GM12801 (cell line): ENCODE data around the gene SPG7.

Experiments used
- TF ChIP-seq, protein P1 (sequence below): IDR thresholded peaks from one replicate; pipeline ENCODE4 v1.5.1; 2011; ENCODE audit warnings: control low read depth; ENCODE audit not compliant: insufficient read length; ENCODE audit errors: extremely low read depth

Gene SPG7

DNA sequence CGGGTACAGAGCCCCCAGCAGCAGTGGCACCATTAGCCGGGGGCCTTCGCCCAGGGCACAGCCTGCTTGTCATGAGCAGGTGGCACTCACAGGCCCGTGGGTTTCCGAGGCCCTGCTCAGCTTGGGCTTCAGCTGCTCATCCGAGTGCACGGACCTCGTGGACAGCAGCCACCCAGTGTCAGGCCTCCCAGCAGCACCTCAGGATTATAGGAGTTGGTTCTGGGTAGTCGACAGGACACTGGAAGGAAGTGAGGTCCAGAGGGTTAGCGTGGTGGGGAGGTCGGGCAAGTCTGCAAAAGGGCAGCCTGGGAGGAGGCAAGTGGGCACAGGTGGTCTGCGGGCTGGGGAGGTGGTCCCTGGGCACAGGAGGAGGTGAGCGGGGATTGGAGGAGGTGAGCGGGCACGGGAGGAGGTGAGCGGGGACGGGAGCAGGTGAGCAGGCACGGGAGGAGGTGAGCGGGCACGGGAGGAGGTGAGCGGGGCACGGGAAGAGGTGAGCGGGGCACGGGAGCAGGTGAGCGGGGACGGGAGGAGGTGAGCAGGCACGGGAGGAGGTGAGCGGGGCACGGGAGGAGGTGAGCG is 62.2 kb downstream of the SPG7 start:
- TF ChIP-seq, protein P1, sequence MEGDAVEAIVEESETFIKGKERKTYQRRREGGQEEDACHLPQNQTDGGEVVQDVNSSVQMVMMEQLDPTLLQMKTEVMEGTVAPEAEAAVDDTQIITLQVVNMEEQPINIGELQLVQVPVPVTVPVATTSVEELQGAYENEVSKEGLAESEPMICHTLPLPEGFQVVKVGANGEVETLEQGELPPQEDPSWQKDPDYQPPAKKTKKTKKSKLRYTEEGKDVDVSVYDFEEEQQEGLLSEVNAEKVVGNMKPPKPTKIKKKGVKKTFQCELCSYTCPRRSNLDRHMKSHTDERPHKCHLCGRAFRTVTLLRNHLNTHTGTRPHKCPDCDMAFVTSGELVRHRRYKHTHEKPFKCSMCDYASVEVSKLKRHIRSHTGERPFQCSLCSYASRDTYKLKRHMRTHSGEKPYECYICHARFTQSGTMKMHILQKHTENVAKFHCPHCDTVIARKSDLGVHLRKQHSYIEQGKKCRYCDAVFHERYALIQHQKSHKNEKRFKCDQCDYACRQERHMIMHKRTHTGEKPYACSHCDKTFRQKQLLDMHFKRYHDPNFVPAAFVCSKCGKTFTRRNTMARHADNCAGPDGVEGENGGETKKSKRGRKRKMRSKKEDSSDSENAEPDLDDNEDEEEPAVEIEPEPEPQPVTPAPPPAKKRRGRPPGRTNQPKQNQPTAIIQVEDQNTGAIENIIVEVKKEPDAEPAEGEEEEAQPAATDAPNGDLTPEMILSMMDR = no peak

DNA sequence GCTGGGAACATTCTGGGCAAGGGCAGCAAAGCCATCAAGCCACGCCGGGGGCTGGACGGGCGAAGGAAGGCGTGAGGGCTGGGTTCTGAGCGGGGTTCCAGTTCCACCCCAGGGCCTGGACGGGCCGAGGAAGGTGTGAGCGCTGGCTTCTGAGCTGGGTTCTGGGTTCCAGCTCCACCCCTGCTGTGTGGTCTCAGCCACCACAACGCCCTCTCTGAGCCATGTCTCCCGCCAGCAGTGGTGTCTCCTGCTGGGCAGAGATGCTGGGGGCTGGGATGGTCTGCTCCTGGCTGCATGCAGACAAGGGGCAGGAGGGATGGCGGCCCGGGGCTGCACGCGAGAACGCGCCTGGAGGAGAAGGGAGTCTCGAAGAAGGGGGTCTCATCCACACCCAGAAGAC is 63.4 kb downstream of the SPG7 start:
- TF ChIP-seq, protein P1 = no peak

DNA sequence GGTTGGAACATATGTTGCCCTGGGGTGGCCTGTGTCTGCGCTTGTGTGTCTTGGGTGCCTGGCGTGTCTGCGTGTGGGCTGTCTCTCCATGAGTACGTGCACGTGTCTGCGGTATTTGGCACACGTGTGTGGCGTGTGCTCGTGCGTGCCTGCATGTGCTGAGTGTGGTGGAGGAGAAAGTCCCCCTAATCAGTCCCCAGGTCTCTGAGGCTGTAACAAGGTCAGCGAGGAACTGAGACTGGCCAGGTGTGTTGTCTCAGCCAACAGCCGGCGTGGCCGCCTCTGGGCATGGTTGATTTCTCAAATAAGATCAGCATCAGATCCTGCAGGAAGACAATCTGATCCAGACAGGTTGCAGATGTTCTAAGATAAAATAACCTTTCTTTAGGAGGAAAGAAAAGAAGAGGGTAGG is 63.9 kb downstream of the SPG7 start:
- TF ChIP-seq, protein P1 = no peak

DNA sequence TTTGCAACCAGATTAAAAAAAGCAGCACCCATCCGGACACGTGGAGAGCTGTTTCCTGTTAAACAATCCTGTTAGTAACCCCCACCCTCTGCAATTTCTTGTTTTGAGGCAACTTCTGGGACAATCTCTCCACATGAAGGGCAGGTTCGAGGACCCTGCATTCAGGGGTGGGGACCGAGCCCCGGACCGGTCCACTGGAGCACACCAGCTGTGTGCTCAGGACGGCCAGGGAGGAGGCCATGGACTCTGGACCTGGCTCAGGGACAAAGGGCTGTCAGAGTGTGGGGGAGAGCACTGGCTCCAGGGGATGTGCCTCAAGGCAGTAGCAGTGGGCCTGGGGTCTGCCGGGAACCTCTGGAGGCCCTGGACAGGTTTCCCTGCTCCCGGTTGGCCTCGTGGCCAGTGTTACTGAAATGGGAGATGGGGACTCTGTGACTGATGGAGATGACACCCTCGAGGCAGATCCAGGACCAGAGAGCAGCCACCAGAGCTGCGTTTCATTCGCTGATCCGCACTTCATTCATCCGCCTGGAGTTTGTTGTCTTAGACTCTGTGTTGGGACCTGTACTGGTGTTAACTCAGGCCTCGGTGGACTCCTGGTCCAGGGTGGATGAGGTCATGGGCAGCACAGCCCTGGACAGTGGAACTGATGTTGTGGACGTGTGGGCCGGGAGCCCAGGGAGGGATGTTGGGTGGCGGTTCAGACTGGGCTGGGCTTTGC is 64.4 kb downstream of the SPG7 start:
- TF ChIP-seq, protein P1 = no peak

DNA sequence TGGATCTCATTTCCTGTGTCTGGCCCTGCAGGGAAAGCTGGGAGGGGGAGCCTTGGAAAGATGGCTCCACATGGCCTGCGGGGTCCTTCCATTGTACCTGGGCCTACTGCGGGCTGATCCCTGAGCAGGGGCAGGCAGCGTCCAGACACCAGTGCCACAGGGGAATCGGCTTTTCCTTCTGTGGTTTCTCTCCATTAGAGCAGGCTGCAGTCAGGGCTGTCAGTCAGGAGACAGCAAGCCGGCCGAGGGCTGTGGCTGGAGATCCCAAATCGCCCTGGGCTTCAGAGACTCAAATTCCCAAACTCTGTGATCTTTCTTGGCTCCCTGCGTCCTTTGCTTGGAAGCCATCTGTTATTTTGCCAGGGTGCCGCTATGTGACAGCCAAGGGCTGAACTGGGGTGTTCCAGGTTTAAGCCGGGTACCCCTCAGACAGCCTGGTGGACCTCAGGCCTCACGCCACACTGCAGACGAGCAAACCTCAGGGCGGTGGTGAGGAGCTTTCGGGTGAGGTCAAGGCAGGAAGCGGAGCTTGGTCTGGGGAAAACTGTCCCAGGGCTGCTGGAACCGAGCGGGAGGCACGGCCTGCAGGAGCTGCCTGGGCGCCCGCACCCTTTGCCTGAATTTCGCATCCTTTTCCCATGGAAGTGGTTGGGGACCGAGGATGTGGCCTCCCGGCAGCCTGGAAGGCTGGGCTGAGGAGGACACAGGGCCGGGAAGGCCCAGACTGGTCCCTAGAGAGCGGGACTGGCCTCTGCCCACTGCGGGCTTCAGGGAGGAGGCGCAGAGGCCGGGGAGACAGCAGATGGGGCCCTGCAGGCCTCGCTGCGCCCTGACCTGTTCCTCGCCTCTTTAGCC is 65.8 kb downstream of the SPG7 start:
- TF ChIP-seq, protein P1 = no peak

DNA sequence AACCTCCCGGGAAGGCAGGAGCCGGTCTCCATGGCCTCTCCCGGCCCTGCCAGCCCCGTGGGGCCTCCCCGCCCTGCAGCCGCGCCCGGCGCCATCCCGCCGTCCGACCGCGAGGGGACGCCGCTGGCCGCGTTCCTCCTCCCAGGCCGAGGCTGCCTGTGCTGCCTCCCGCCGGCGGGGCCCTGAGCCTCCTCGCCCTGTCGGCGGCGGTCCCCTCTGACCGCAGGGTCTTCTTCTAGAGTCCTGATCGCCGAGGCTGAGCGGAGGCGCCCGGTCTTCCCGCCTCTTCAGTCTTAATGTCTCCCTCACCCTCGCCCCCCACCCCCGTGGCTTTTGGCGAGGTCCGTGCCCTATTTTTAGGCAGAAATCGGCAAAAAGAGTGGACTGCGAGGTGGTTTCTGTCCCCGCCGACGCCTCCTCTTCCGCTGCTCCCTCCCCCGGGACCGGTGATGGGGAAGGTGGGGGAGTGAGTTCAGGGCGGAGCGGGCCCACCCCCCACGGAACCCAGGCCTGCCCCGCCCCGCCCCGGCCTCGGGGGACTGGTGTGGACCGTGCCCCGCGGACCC is 66.6 kb downstream of the SPG7 start:
- TF ChIP-seq, protein P1 = no peak

DNA sequence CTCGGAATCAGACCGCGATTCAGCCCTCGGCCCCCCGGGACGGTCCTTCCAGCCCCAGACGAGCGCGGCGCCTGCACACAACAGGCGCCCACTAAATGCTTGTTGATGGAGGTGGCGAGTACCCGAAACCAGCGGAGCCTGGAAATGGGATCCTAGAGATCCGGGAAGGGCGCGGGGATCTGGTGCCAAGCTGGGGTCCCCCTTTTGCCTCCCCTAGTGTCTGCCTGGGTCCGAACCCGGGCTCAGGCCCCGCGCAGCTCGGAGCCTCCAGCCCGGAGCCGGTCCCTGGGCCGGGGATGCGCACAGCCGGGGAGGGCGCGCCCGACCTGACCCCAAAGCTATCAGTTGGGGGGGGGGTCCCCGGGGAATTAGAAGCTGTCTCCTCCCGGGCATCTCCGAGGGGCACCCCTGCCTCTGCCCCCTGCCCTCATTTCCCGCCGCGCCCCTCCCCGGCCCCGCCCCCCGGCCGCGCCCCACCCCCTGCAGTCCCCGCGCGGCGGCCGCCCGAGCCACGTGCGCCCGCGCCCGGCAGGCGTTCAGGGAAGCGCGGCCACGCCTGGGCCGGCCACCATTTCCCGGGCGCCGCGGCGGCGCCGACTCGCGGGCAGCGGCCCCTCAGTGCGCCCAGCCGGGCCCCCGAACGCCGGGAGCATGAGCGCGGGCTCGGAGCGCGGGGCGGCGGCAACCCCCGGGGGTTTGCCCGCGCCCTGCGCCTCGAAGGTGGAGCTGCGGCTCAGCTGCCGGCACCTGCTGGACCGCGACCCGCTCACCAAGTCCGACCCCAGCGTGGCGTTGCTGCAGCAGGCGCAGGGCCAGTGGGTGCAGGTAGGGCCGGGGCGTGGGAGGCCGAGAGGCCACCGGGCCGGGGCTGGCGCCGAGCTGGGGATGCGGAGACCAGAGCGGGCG is 67.3 kb downstream of the SPG7 start, which contains the start of gene CPNE7:
CPNE7 (plus strand) TSS at position 512 of the 906 bp plus-strand sequence; CDS start at position 652, 140 bp downstream.
- TF ChIP-seq, protein P1 = no peak
